H1 (cell line): ENCODE data around the gene ANP32B. TPM values are rescaled to one million over a fixed set of nuclear protein-coding genes. Genes with fewer than 3 reads are reported as not detected.

ENCODE experiments used
- CTCF ChIA-PET: fragments of 300-600 bp; sonication (Branson Sonifier 250); formaldehyde crosslinking; loops from one replicate; lab custom pipeline; 2021; ENCODE audit not compliant: partially characterized antibody; lab: Charles Lee
- POLR2A ChIA-PET: fragments of 300-600 bp; sonication (Branson Sonifier 250); formaldehyde crosslinking; loops from one replicate; lab custom pipeline; 2021; ENCODE audit warnings: inconsistent platforms; ENCODE audit not compliant: partially characterized antibody; lab: Charles Lee
- DNase-seq, 2 experiments: peaks; one replicate each; pipeline versions ENCODE4 v3.0.0 to v3.0.0-alpha.2; 2010 to 2022; ENCODE audit warnings: low spot score in 2 of 2, low read depth in 1 of 2, mixed read lengths in 1 of 2
- FAIRE-seq: peaks from 2 replicates; lab custom pipeline; 2011; peaks lifted over from hg19 to GRCh38; lab: Jason Lieb, UNC
- H2AFZ ChIP-seq: 2 replicates; pipeline ENCODE4 v1.8.1; 2012; ENCODE audit warnings: low read length, inconsistent platforms
- H2AK5ac ChIP-seq: 2 replicates; pipeline ENCODE4 v1.6.1; 2013; ENCODE audit warnings: low read depth, low read length
- H2BK120ac ChIP-seq: replicated peaks from 2 replicates; pipeline ENCODE3; 2013; ENCODE audit warnings: low read depth, low read length, inconsistent platforms
- H2BK12ac ChIP-seq: 2 replicates; pipeline ENCODE4 v1.6.1; 2013; ENCODE audit warnings: low read depth, low read length
- H2BK15ac ChIP-seq: 2 replicates; pipeline ENCODE4 v1.6.1; 2013; ENCODE audit warnings: low read length
- H2BK20ac ChIP-seq: 2 replicates; pipeline ENCODE4 v1.6.1; 2013; ENCODE audit warnings: low read length
- H2BK5ac ChIP-seq: 2 replicates; pipeline ENCODE4 v1.6.1; 2013; ENCODE audit warnings: low read depth, low read length
- H3K14ac ChIP-seq: 2 replicates; pipeline ENCODE4 v1.6.1; 2013; ENCODE audit warnings: inconsistent platforms; ENCODE audit not compliant: insufficient read length
- H3K18ac ChIP-seq: 2 replicates; pipeline ENCODE4 v1.6.1; 2013; ENCODE audit warnings: low read length; ENCODE audit errors: extremely low read depth
- H3K23ac ChIP-seq: 2 replicates; pipeline ENCODE4 v1.6.1; 2013; ENCODE audit warnings: inconsistent platforms; ENCODE audit not compliant: insufficient read length
- H3K23me2 ChIP-seq: 2 replicates; pipeline ENCODE4 v1.6.1; 2013; ENCODE audit warnings: low read depth, low read length
- H3K27ac ChIP-seq: 2 replicates; pipeline ENCODE4 v1.6.1; 2011; ENCODE audit warnings: low read depth, low read length, inconsistent platforms
- H3K27me3 ChIP-seq, 4 experiments: replicated peaks in 1 of 4; 1 replicate in 1 of 4; 2 replicates in 3 of 4; pipeline versions ENCODE4 v1.6.1 to v1.8.1; 2011 to 2013; ENCODE audit warnings: low read length in 3 of 4, mild to moderate bottlenecking in 3 of 4, inconsistent platforms in 2 of 4, mixed read lengths in 2 of 4, moderate library complexity in 1 of 4; ENCODE audit not compliant: control insufficient read depth in 3 of 4, insufficient read depth in 3 of 4; ENCODE audit errors: extremely low read depth in 1 of 4
- H3K36me3 ChIP-seq, 4 experiments: 2 replicates each; pipeline versions ENCODE4 v1.6.1 to v1.8.1; 2011 to 2013; ENCODE audit warnings: mild to moderate bottlenecking in 4 of 4, low read length in 3 of 4, moderate library complexity in 2 of 4, control low read depth in 1 of 4, inconsistent platforms in 1 of 4; ENCODE audit not compliant: insufficient read depth in 4 of 4, control insufficient read depth in 2 of 4
- H3K4ac ChIP-seq: replicated peaks from 2 replicates; pipeline ENCODE3; 2013; ENCODE audit warnings: low read length, low read depth, mixed read lengths, inconsistent platforms; ENCODE audit not compliant: insufficient read length
- H3K4me1 ChIP-seq, 4 experiments: replicated peaks in 1 of 4; 1 replicate in 1 of 4; 2 replicates in 3 of 4; pipeline versions ENCODE4 v1.6.1 to v1.8.1; 2011 to 2013; ENCODE audit warnings: low read length in 3 of 4, inconsistent platforms in 2 of 4, mixed read lengths in 1 of 4; ENCODE audit not compliant: insufficient read depth in 4 of 4, control insufficient read depth in 3 of 4
- H3K4me2 ChIP-seq, 2 experiments: 2 replicates each; pipeline versions ENCODE4 v1.6.1 to v1.8.1; 2011 to 2013; ENCODE audit warnings: low read depth in 2 of 2, low read length in 2 of 2, control low read depth in 1 of 2, inconsistent platforms in 1 of 2, mild to moderate bottlenecking in 1 of 2; ENCODE audit not compliant: insufficient read depth in 1 of 2
- H3K4me3 ChIP-seq, 4 experiments: fragments of 200-600, 300-600 bp in 1 of 4; sonication (generic), shearing (Covaris generic), sonication (Bioruptor Twin) in 1 of 4; 2 replicates each; pipeline versions ENCODE4 v1.5.1 to v1.8.1; 2011 to 2016; ENCODE audit warnings: low read length in 4 of 4, low read depth in 3 of 4, control low read depth in 2 of 4, inconsistent platforms in 2 of 4, mild to moderate bottlenecking in 2 of 4, mixed read lengths in 1 of 4, moderate library complexity in 1 of 4; ENCODE audit not compliant: insufficient read depth in 2 of 4; ENCODE audit errors: extremely low read depth in 1 of 4
- H3K56ac ChIP-seq: replicated peaks from 2 replicates; pipeline ENCODE3; 2013; ENCODE audit warnings: low read depth, mild to moderate bottlenecking, mixed read lengths, low read length, inconsistent platforms; ENCODE audit not compliant: insufficient read length
- H3K79me1 ChIP-seq: 2 replicates; pipeline ENCODE4 v1.6.1; 2013; ENCODE audit warnings: low read depth, low read length, control low read depth
- H3K79me2 ChIP-seq, 2 experiments: 2 replicates each; pipeline versions ENCODE4 v1.6.1 to v1.8.1; 2012 to 2013; ENCODE audit warnings: low read length in 2 of 2, mild to moderate bottlenecking in 2 of 2, inconsistent platforms in 1 of 2; ENCODE audit not compliant: insufficient read depth in 2 of 2, control insufficient read depth in 1 of 2
- H3K9ac ChIP-seq, 4 experiments: replicated peaks in 1 of 4; 1 replicate in 1 of 4; 2 replicates in 3 of 4; pipeline versions ENCODE4 v1.6.1 to v1.8.1; 2011 to 2013; ENCODE audit warnings: low read depth in 3 of 4, low read length in 3 of 4, control low read depth in 2 of 4, mild to moderate bottlenecking in 2 of 4, moderate library complexity in 2 of 4, inconsistent platforms in 1 of 4; ENCODE audit errors: extremely low read depth in 1 of 4
- H3K9me3 ChIP-seq, 2 experiments: 2 replicates each; pipeline versions ENCODE4 v1.6.1 to v1.8.1; 2012 to 2013; ENCODE audit warnings: mild to moderate bottlenecking in 2 of 2, moderate library complexity in 2 of 2, control low read depth in 1 of 2, inconsistent platforms in 1 of 2, low read depth in 1 of 2, low read length in 1 of 2, mixed read lengths in 1 of 2; ENCODE audit not compliant: insufficient read depth in 2 of 2
- H4K20me1 ChIP-seq, 2 experiments: replicated peaks in 1 of 2; 2 replicates each; pipeline versions ENCODE3 to v1.8.1; 2011 to 2013; ENCODE audit warnings: inconsistent platforms in 2 of 2, low read length in 2 of 2, mild to moderate bottlenecking in 1 of 2; ENCODE audit not compliant: insufficient read depth in 2 of 2, control insufficient read depth in 1 of 2
- H4K5ac ChIP-seq: 2 replicates; pipeline ENCODE4 v1.6.1; 2013; ENCODE audit warnings: low read length, low read depth, mixed read lengths, inconsistent platforms; ENCODE audit not compliant: insufficient read length
- H4K8ac ChIP-seq: 2 replicates; pipeline ENCODE4 v1.8.0; 2013; ENCODE audit warnings: mild to moderate bottlenecking, moderate library complexity, low read length, inconsistent platforms; ENCODE audit not compliant: insufficient read depth; ENCODE audit errors: extremely low read depth
- H4K91ac ChIP-seq: replicated peaks from 2 replicates; pipeline ENCODE3; 2013; ENCODE audit warnings: low read length, mixed read lengths, inconsistent platforms; ENCODE audit not compliant: insufficient read length
- E2F6 ChIP-seq: IDR thresholded peaks from 2 replicates; pipeline ENCODE4 v1.6.1; 2012; ENCODE audit warnings: inconsistent platforms
- HDAC6 ChIP-seq: IDR thresholded peaks from one replicate; pipeline ENCODE4 v1.7.1; 2012; ENCODE audit warnings: low read depth, mild to moderate bottlenecking, inconsistent platforms, low read length, moderate library complexity
- JUND ChIP-seq: IDR thresholded peaks from 2 replicates; pipeline ENCODE4 v1.6.1; 2011; ENCODE audit warnings: mild to moderate bottlenecking, improper control_type of control experiment, low read length
- PHF8 ChIP-seq: fragments of 200-600 bp; sonication (generic); conservative IDR thresholded peaks from 2 replicates; pipeline ENCODE4 v1.7.1; 2012; ENCODE audit warnings: low read depth, mild to moderate bottlenecking, inconsistent platforms, low read length, moderate library complexity
- SIN3A ChIP-seq, 2 experiments: IDR thresholded peaks in 1 of 2; conservative IDR thresholded peaks in 1 of 2; 2 replicates each; pipeline ENCODE4 v1.6.1; 2011 to 2012; ENCODE audit warnings: low read length in 2 of 2, improper control_type of control experiment in 1 of 2, low read depth in 1 of 2, mild to moderate bottlenecking in 1 of 2
- SUZ12 ChIP-seq: fragments of 200-600 bp; sonication (generic); IDR thresholded peaks from 2 replicates; pipeline ENCODE4 v1.6.1; 2012; ENCODE audit warnings: mild to moderate bottlenecking, inconsistent platforms, low read length, moderate library complexity, mixed read lengths
- WGBS, 2 experiments: shearing (Covaris generic) in 1 of 2; methylation state at CpG; one replicate each; pipeline versions ENCODE4 v1.1.6 to v1.1.7; 2013 to 2015; ENCODE audit warnings: low lambda C conversion rate in 2 of 2, mixed read lengths in 2 of 2, inconsistent platforms in 1 of 2, low coverage in 1 of 2, missing lambda C conversion rate in 1 of 2; ENCODE audit not compliant: insufficient replicate concordance in 2 of 2, insufficient coverage in 1 of 2, insufficient read length in 1 of 2; ENCODE audit errors: extremely low coverage in 1 of 2, missing lambda C conversion rate in 1 of 2; 5-methylcytosine and 5-hydroxymethylcytosine counted together
- long read RNA-seq, 2 experiments: library from RNA in 1 of 2; library from capped mRNA in 1 of 2; stranded (forward); transcript quantifications; one replicate each; pipeline ENCODE4 v2.0.0, GENCODE V29; 2021; ENCODE audit warnings: inconsistent platforms in 1 of 2
- polyA minus RNA-seq, 3 experiments: library from RNA; depleted of rRNA, polyadenylated mRNA; stranded (reverse); fragments of >200 nt; gene quantifications; 1 replicate in 2 of 3; 2 replicates in 1 of 3; pipeline ENCODE4 v1.2.3, GENCODE V29; 2011
- polyA plus RNA-seq, 7 experiments: library from polyadenylated mRNA; depleted of rRNA in 3 of 7; stranded (reverse) in 5 of 7; unstranded in 2 of 7; fragments of >200 nt in 5 of 7; fragments of 200-250 nt in 2 of 7; gene quantifications; 1 replicate in 5 of 7; 2 replicates in 1 of 7; 4 replicates in 1 of 7; pipeline versions ENCODE4 v1.2.1 to v1.2.3, GENCODE V29; 2011 to 2013; ENCODE audit warnings: missing spikeins in 2 of 7, mixed read lengths in 2 of 7
- total RNA-seq: library from RNA; stranded (reverse); fragmentation: NEBNext Ultra II Directional; extraction: Animal tissue kit (Norgen Biotek cat#: 25700); gene quantifications from 2 replicates; pipeline ENCODE4 v1.2.1, GENCODE V29; 2021

Gene ANP32B
- total RNA-seq (77.0 and 88.1 TPM in 2 replicates), polyA plus RNA-seq (2011; rRNA removed) (5.5 and 7.6 TPM in 2 replicates), polyA minus RNA-seq (2011; rRNA and poly(A)+ RNA removed) (2.9 and 4.9 TPM in 2 replicates)
- 25.1 TPM for polyA plus RNA-seq (2011; cell fraction: cytosol; rRNA removed)
- 8.8 TPM for polyA plus RNA-seq (2011; cell fraction: nucleus; rRNA removed)
- 95.0 to 120 TPM (median 102 TPM) in 4 replicates for polyA plus RNA-seq (2012, experiment 1 of 2)
- polyA plus RNA-seq (2012, experiment 2 of 2): 50.2 TPM
- polyA plus RNA-seq (2013, experiment 1 of 2): 157 TPM
- polyA plus RNA-seq (2013, experiment 2 of 2): 155 TPM
- 10.6 TPM for polyA minus RNA-seq (2011; cell fraction: cytosol; rRNA and poly(A)+ RNA removed)
- polyA minus RNA-seq (2011; cell fraction: nucleus; rRNA and poly(A)+ RNA removed): 10.3 TPM
- long read RNA-seq, experiment 1, partial matches to known transcripts: 61 of 70 reads
- long read RNA-seq, experiment 1, other reads (novel, unspliced or antisense): 6 of 70 reads
- long read RNA-seq, experiment 2, partial matches to known transcripts: 24 of 31 reads
- long read RNA-seq, experiment 2, other reads (novel, unspliced or antisense): 3 of 31 reads

- Histone ChIP-seq H3K4me3 (peak within 1 kb of the TSS; percentile 62 to 95 (median 68)), H3K27ac (peak within 1 kb of the TSS; percentile 64; the same call in 1 of the 2 replicates), H3K79me2 (peaks cover 6 to 28% of the 10 kb centered on the region in 2 experiments), H2BK12ac (no peak within 1 kb of the TSS), H2BK5ac (no peak within 1 kb of the TSS), H2AK5ac (no peak within 1 kb of the TSS), H3K23ac (no peak within 1 kb of the TSS), H3K27me3 (peaks cover 42 to 75% (median 62%) of the 10 kb centered on the region in 4 experiments), H4K5ac (peak within 1 kb of the TSS; percentile 85), H3K9ac (peak within 1 kb of the TSS; percentile 67 to 97 (median 78)), H3K14ac (no peak within 1 kb of the TSS), H2BK20ac (no peak within 1 kb of the TSS), H2BK15ac (no peak within 1 kb of the TSS), H3K36me3 (no peaks in the 10 kb centered on the region), H3K4me1 (peaks cover 0 to 7% (median 2%) of the 10 kb centered on the region in 4 experiments; a peak in 2 of 7 replicates), H4K8ac (peak within 1 kb of the TSS; percentile 99), H4K91ac (peak within 1 kb of the TSS; percentile 96), H3K23me2 (peaks cover 12% of the 10 kb centered on the region; the same call in 1 of the 2 replicates), H3K18ac (peak within 1 kb of the TSS; percentile 90), H3K79me1 (peaks cover 3% of the 10 kb centered on the region; the same call in 1 of the 2 replicates), H3K4me2 (peak within 1 kb of the TSS; percentile 55 to 94), H2BK120ac (no peak within 1 kb of the TSS), H4K20me1 (peaks cover 19 to 34% of the 10 kb centered on the region in 2 experiments), H2AFZ (no peak within 1 kb of the TSS), H3K4ac (no peak within 1 kb of the TSS), H3K9me3 (peaks cover 0 to 5% of the 10 kb centered on the region in 2 experiments; a peak in 1 of 4 replicates), H3K56ac (peak within 1 kb of the TSS; percentile 69)
- 3% methylated on average over 38 of the region's 105 CpGs; no CpG with 5 or more reads in 1 of the 2 experiments for WGBS, 2 experiments
- FAIRE-seq: no peak
- ChIA-PET CTCF (interaction anchor here (1.1 to 3.1 kb wide), 9 partner anchors 12 to 80 kb away, joined by 3 to 13 read pairs (median 4); no protein-coding TSS in a partner anchor), POLR2A (interaction anchor here (0.8 to 2.3 kb wide), 11 partner anchors 10 to 109 kb away, joined by 3 to 21 read pairs (median 4); partner anchors contain the start of genes NANS and TRMO)
- DNase-seq: peak; percentile 46 to 94
- TF ChIP-seq JUND: 0 out of 2 replicates have a peak, but pooled peaks have one; percentile 41
- peak; percentile 87 for TF ChIP-seq E2F6
- 0 out of 2 replicates have a peak, but pooled peaks have one; percentile 50 for TF ChIP-seq PHF8
- TF ChIP-seq HDAC6: no peak
- 0 out of 4 replicates have a peak, but pooled peaks of 1 of the 2 experiments have one; percentile 14 for TF ChIP-seq SIN3A (conservative IDR thresholded peaks at IDR 0.05 in 1 of 2, IDR thresholded peaks at IDR 0.05 in 1 of 2; ENCODE audit: low read depth in 1 of 2, low read length in 2 of 2)
- TF ChIP-seq SUZ12: 0 out of 2 replicates have a peak, but pooled peaks have one; percentile 36
Observed at GRCh38 chr9:97982683-97983588, at the start of gene ANP32B. ANP32B (plus strand) TSS chr9:97983341; CDS start chr9:97983556, 215 bp downstream.
